ENCODE measurements around the gene POLA1.

POLA1 gene

GRCh38 chrX:24777660-24778059 lies 83.9 kb downstream of the POLA1 start:
- WGBS (ENCODE audit: extremely low coverage, insufficient coverage, low lambda C conversion rate), result no CpG with 5 or more reads among the region's 1 CpG
- no peak overlapping the region for H4K8ac ChIP-seq (ENCODE audit: low read depth, low read length)

GRCh38 chrX:24782011-24782410 lies 88.3 kb downstream of the POLA1 start:
- H2BK5ac ChIP-seq (ENCODE audit: low read length), result no peak overlapping the region
- H3K4me2 ChIP-seq (ENCODE audit: low read length), result no peak overlapping the region
- H3K27me3 ChIP-seq (ENCODE audit: insufficient read depth, low read length, poor library complexity), result no peaks in the 10 kb centered on the region
- no peaks in the 10 kb centered on the region for H3K79me2 ChIP-seq (ENCODE audit: control insufficient read depth, insufficient read depth, low read length)
- H2AK5ac ChIP-seq (ENCODE audit: low read length), result no peak overlapping the region
- no peak overlapping the region for H3K9ac ChIP-seq (ENCODE audit: low read length)
- no peak for DNase-seq
- H3K23ac ChIP-seq (ENCODE audit: low read length), result no peak overlapping the region
- no peak overlapping the region for H3K18ac ChIP-seq (ENCODE audit: low read length)
- no peak overlapping the region for H2BK15ac ChIP-seq (replicated peaks; ENCODE audit: low read depth)
- no peak overlapping the region for H3K27ac ChIP-seq (ENCODE audit: low read depth, low read length)
- H4K8ac ChIP-seq (ENCODE audit: low read depth, low read length), result no peak overlapping the region
- no peak overlapping the region for H3K56ac ChIP-seq (ENCODE audit: low read length)
- H3K79me1 ChIP-seq (ENCODE audit: low read length), result no peaks in the 10 kb centered on the region
- H3K36me3 ChIP-seq (ENCODE audit: control insufficient read depth, insufficient read depth, low read length), result no peaks in the 10 kb centered on the region
- no peak overlapping the region for H2BK120ac ChIP-seq (ENCODE audit: low read depth, low read length)
- H3K4me3 ChIP-seq (ENCODE audit: low read length), result no peak overlapping the region
- no CpG with 5 or more reads among the region's 1 CpG for WGBS (ENCODE audit: extremely low coverage, insufficient coverage, low lambda C conversion rate)
- H3K4me1 ChIP-seq (ENCODE audit: control insufficient read depth, low read depth, low read length), result no peaks in the 10 kb centered on the region
- no peak overlapping the region for H4K5ac ChIP-seq (ENCODE audit: low read length)
- no peak overlapping the region for H3K4ac ChIP-seq (ENCODE audit: low read depth, low read length)

More at GRCh38 chrX:24777660-24778059, 83.9 kb downstream of the POLA1 start:
- H3K4ac ChIP-seq (ENCODE audit: low read depth, low read length), result no peak overlapping the region
- H3K79me1 ChIP-seq (ENCODE audit: low read length), result no peaks in the 10 kb centered on the region
- no peak overlapping the region for H3K23ac ChIP-seq (ENCODE audit: low read length)
- no peak overlapping the region for H3K9ac ChIP-seq (ENCODE audit: low read length)
- no peak overlapping the region for H3K56ac ChIP-seq (ENCODE audit: low read length)
- H3K79me2 ChIP-seq (ENCODE audit: control insufficient read depth, insufficient read depth, low read length), result no peaks in the 10 kb centered on the region
- H3K4me2 ChIP-seq (ENCODE audit: low read length), result no peak overlapping the region
- H3K27me3 ChIP-seq (ENCODE audit: insufficient read depth, low read length, poor library complexity), result no peaks in the 10 kb centered on the region
- no peak overlapping the region for H3K18ac ChIP-seq (ENCODE audit: low read length)
- no peak overlapping the region for H3K4me3 ChIP-seq (ENCODE audit: low read length)
- no peak overlapping the region for H4K5ac ChIP-seq (ENCODE audit: low read length)
- no peak overlapping the region for H2BK15ac ChIP-seq (replicated peaks; ENCODE audit: low read depth)
- H2BK120ac ChIP-seq (ENCODE audit: low read depth, low read length), result no peak overlapping the region
- H3K4me1 ChIP-seq (ENCODE audit: control insufficient read depth, low read depth, low read length), result no peaks in the 10 kb centered on the region
- no peak overlapping the region for H2BK5ac ChIP-seq (ENCODE audit: low read length)
- no peaks in the 10 kb centered on the region for H3K36me3 ChIP-seq (ENCODE audit: control insufficient read depth, insufficient read depth, low read length)
- no peak overlapping the region for H3K27ac ChIP-seq (ENCODE audit: low read depth, low read length)
- no peak for DNase-seq
- no peak overlapping the region for H2AK5ac ChIP-seq (ENCODE audit: low read length)

GRCh38 chrX:24789047-24789446 lies 95.3 kb downstream of the POLA1 start:
- no peak overlapping the region for H3K27ac ChIP-seq (ENCODE audit: low read depth, low read length)
- no peak overlapping the region for H4K5ac ChIP-seq (ENCODE audit: low read length)
- H3K23ac ChIP-seq (ENCODE audit: low read length), result no peak overlapping the region
- no peaks in the 10 kb centered on the region for H3K79me2 ChIP-seq (ENCODE audit: control insufficient read depth, insufficient read depth, low read length)
- no peak overlapping the region for H3K18ac ChIP-seq (ENCODE audit: low read length)
- no peak overlapping the region for H3K4ac ChIP-seq (ENCODE audit: low read depth, low read length)
- H2BK15ac ChIP-seq (replicated peaks; ENCODE audit: low read depth), result no peak overlapping the region
- no peak overlapping the region for H3K9ac ChIP-seq (ENCODE audit: low read length)
- H3K4me2 ChIP-seq (ENCODE audit: low read length), result no peak overlapping the region
- H3K27me3 ChIP-seq (ENCODE audit: insufficient read depth, low read length, poor library complexity), result no peaks in the 10 kb centered on the region
- WGBS (ENCODE audit: extremely low coverage, insufficient coverage, low lambda C conversion rate), result no CpG with 5 or more reads among the region's 4 CpGs
- H3K56ac ChIP-seq (ENCODE audit: low read length), result no peak overlapping the region
- H3K4me1 ChIP-seq (ENCODE audit: control insufficient read depth, low read depth, low read length), result no peaks in the 10 kb centered on the region
- H3K4me3 ChIP-seq (ENCODE audit: low read length), result no peak overlapping the region
- H4K8ac ChIP-seq (ENCODE audit: low read depth, low read length), result no peak overlapping the region
- H2BK5ac ChIP-seq (ENCODE audit: low read length), result no peak overlapping the region
- H3K79me1 ChIP-seq (ENCODE audit: low read length), result no peaks in the 10 kb centered on the region
- H3K36me3 ChIP-seq (ENCODE audit: control insufficient read depth, insufficient read depth, low read length), result no peaks in the 10 kb centered on the region
- no peak overlapping the region for H2AK5ac ChIP-seq (ENCODE audit: low read length)
- H2BK120ac ChIP-seq (ENCODE audit: low read depth, low read length), result no peak overlapping the region
- DNase-seq, result no peak

GRCh38 chrX:24790166-24790565 lies 96.4 kb downstream of the POLA1 start:
- Histone ChIP-seq H3K4me3 (ENCODE audit: low read length) (no peak overlapping the region), H4K5ac (ENCODE audit: low read length) (no peak overlapping the region), H2BK5ac (ENCODE audit: low read length) (no peak overlapping the region), H2BK15ac (replicated peaks; ENCODE audit: low read depth) (no peak overlapping the region), H3K4me2 (ENCODE audit: low read length) (no peak overlapping the region), H3K9ac (ENCODE audit: low read length) (no peak overlapping the region), H3K56ac (ENCODE audit: low read length) (no peak overlapping the region), H3K23ac (ENCODE audit: low read length) (no peak overlapping the region), H3K27ac (ENCODE audit: low read depth, low read length) (no peak overlapping the region), H2AK5ac (ENCODE audit: low read length) (no peak overlapping the region), H3K27me3 (ENCODE audit: insufficient read depth, low read length, poor library complexity) (no peaks in the 10 kb centered on the region), H4K8ac (ENCODE audit: low read depth, low read length) (no peak overlapping the region), H2BK120ac (ENCODE audit: low read depth, low read length) (no peak overlapping the region), H3K4ac (ENCODE audit: low read depth, low read length) (no peak overlapping the region), H3K36me3 (ENCODE audit: control insufficient read depth, insufficient read depth, low read length) (no peaks in the 10 kb centered on the region), H3K79me2 (ENCODE audit: control insufficient read depth, insufficient read depth, low read length) (no peaks in the 10 kb centered on the region), H3K79me1 (ENCODE audit: low read length) (no peaks in the 10 kb centered on the region), H3K18ac (ENCODE audit: low read length) (no peak overlapping the region), H3K4me1 (ENCODE audit: control insufficient read depth, low read depth, low read length) (no peaks in the 10 kb centered on the region)
- DNase-seq, result no peak
- WGBS (ENCODE audit: extremely low coverage, insufficient coverage, low lambda C conversion rate), result no CpG with 5 or more reads among the region's 3 CpGs

GRCh38 chrX:24796204-24796603 lies 102.5 kb downstream of the POLA1 start:
- Histone ChIP-seq H3K27me3 (ENCODE audit: insufficient read depth, low read length, poor library complexity) (no peaks in the 10 kb centered on the region), H3K9ac (ENCODE audit: low read length) (no peak overlapping the region), H3K79me2 (ENCODE audit: control insufficient read depth, insufficient read depth, low read length) (no peaks in the 10 kb centered on the region), H3K4me3 (ENCODE audit: low read length) (no peak overlapping the region), H3K27ac (ENCODE audit: low read depth, low read length) (no peak overlapping the region), H3K56ac (ENCODE audit: low read length) (no peak overlapping the region), H3K4me2 (ENCODE audit: low read length) (no peak overlapping the region), H2AK5ac (ENCODE audit: low read length) (no peak overlapping the region), H4K8ac (ENCODE audit: low read depth, low read length) (no peak overlapping the region), H3K4me1 (ENCODE audit: control insufficient read depth, low read depth, low read length) (no peaks in the 10 kb centered on the region), H2BK5ac (ENCODE audit: low read length) (no peak overlapping the region), H3K4ac (ENCODE audit: low read depth, low read length) (no peak overlapping the region), H3K79me1 (ENCODE audit: low read length) (no peaks in the 10 kb centered on the region), H4K5ac (ENCODE audit: low read length) (no peak overlapping the region), H2BK15ac (replicated peaks; ENCODE audit: low read depth) (no peak overlapping the region), H3K36me3 (ENCODE audit: control insufficient read depth, insufficient read depth, low read length) (no peaks in the 10 kb centered on the region), H3K23ac (ENCODE audit: low read length) (no peak overlapping the region), H3K18ac (ENCODE audit: low read length) (no peak overlapping the region), H2BK120ac (ENCODE audit: low read depth, low read length) (no peak overlapping the region)
- no peak for DNase-seq

- H3K18ac ChIP-seq (ENCODE audit: low read length), result no peak overlapping the region
- H3K9ac ChIP-seq (ENCODE audit: low read length), result no peak overlapping the region
- no peak overlapping the region for H3K4ac ChIP-seq (ENCODE audit: low read depth, low read length)
- no CpG with 5 or more reads among the region's 4 CpGs for WGBS (ENCODE audit: extremely low coverage, insufficient coverage, low lambda C conversion rate)
- no peaks in the 10 kb centered on the region for H3K36me3 ChIP-seq (ENCODE audit: control insufficient read depth, insufficient read depth, low read length)
- no peak overlapping the region for H2BK120ac ChIP-seq (ENCODE audit: low read depth, low read length)
- no peak overlapping the region for H2BK15ac ChIP-seq (replicated peaks; ENCODE audit: low read depth)
- no peaks in the 10 kb centered on the region for H3K27me3 ChIP-seq (ENCODE audit: insufficient read depth, low read length, poor library complexity)
- no peak overlapping the region for H3K23ac ChIP-seq (ENCODE audit: low read length)
- H3K4me2 ChIP-seq (ENCODE audit: low read length), result no peak overlapping the region
- no peak overlapping the region for H4K8ac ChIP-seq (ENCODE audit: low read depth, low read length)
- H3K27ac ChIP-seq (ENCODE audit: low read depth, low read length), result no peak overlapping the region
- H3K79me1 ChIP-seq (ENCODE audit: low read length), result no peaks in the 10 kb centered on the region
- no peaks in the 10 kb centered on the region for H3K4me1 ChIP-seq (ENCODE audit: control insufficient read depth, low read depth, low read length)
- H4K5ac ChIP-seq (ENCODE audit: low read length), result no peak overlapping the region
- no peak overlapping the region for H3K56ac ChIP-seq (ENCODE audit: low read length)
- no peaks in the 10 kb centered on the region for H3K79me2 ChIP-seq (ENCODE audit: control insufficient read depth, insufficient read depth, low read length)
- no peak overlapping the region for H2BK5ac ChIP-seq (ENCODE audit: low read length)
- no peak overlapping the region for H3K4me3 ChIP-seq (ENCODE audit: low read length)
- no peak for DNase-seq
- H2AK5ac ChIP-seq (ENCODE audit: low read length), result no peak overlapping the region
Measured at GRCh38 chrX:24799078-24799477, 105.4 kb downstream of the POLA1 start.
